Measurements from ENCODE around the gene C1QTNF2.

The C1QTNF2 gene

DNA sequence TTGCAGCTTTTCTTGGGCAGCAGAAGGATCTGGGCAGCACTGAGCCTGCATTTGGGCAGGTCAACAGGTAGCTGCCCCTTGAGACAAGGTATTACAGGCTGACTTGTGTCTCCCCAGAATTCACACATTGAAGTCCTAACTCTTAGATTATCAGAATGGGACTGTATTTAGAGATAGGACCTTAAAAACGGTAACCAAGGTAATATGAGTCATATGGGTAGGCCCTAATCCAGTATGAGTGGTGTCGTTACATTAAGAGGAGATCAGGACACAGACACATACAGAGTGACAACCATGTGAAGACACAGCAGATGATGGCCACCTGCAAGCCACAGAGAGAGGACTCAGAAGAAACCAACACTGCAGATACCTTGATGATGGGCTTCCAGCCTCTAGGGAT lies 3.2 kb downstream of the C1QTNF2 start:
- Histone ChIP-seq H3K27ac (ENCODE audit: poor library complexity, severe bottlenecking) (no peak overlapping the region), H3K4me1 (ENCODE audit: insufficient read depth, poor library complexity, severe bottlenecking) (no peaks in the 10 kb centered on the region), H3K9me3 (ENCODE audit: severe bottlenecking) (no peaks in the 10 kb centered on the region), H3K36me3 (ENCODE audit: low read depth) (no peaks in the 10 kb centered on the region), H3K27me3 (ENCODE audit: insufficient read depth, poor library complexity, severe bottlenecking) (peaks cover 3% of the 10 kb centered on the region), H3K4me3 (ENCODE audit: severe bottlenecking) (no peak overlapping the region)
- DNase-seq (ENCODE audit: low spot score) (no peak), ATAC-seq (ENCODE audit: low read depth) (no peak)
- TF ChIP-seq, protein P1, sequence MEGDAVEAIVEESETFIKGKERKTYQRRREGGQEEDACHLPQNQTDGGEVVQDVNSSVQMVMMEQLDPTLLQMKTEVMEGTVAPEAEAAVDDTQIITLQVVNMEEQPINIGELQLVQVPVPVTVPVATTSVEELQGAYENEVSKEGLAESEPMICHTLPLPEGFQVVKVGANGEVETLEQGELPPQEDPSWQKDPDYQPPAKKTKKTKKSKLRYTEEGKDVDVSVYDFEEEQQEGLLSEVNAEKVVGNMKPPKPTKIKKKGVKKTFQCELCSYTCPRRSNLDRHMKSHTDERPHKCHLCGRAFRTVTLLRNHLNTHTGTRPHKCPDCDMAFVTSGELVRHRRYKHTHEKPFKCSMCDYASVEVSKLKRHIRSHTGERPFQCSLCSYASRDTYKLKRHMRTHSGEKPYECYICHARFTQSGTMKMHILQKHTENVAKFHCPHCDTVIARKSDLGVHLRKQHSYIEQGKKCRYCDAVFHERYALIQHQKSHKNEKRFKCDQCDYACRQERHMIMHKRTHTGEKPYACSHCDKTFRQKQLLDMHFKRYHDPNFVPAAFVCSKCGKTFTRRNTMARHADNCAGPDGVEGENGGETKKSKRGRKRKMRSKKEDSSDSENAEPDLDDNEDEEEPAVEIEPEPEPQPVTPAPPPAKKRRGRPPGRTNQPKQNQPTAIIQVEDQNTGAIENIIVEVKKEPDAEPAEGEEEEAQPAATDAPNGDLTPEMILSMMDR (IDR thresholded peaks at IDR 0.05; ENCODE audit: poor library complexity, severe bottlenecking): no peak

DNA sequence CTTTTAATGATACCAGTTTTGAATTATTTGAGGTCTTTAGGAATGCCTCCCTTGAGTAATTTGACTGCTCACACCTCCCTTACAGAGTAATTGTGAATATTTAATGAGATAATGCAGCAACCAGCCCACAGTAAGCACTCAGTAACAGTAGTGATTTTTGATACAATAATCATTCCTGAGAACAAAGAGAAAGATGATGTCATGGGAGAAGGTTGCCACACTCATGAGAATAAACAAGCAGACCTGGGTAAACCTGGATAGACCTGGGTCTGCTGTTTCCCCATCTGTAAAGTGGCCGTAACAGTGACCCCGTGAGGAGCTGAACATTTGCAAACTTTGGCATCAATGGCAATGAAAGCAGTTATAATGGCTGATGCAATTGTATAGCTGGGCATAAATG lies 4.2 kb downstream of the C1QTNF2 start:
- no peak for ATAC-seq (ENCODE audit: low read depth)
- Histone ChIP-seq H3K4me1 (ENCODE audit: insufficient read depth, poor library complexity, severe bottlenecking) (no peaks in the 10 kb centered on the region), H3K4me3 (ENCODE audit: severe bottlenecking) (no peak overlapping the region), H3K36me3 (ENCODE audit: low read depth) (no peaks in the 10 kb centered on the region), H3K27ac (ENCODE audit: poor library complexity, severe bottlenecking) (no peak overlapping the region), H3K9me3 (ENCODE audit: severe bottlenecking) (no peaks in the 10 kb centered on the region), H3K27me3 (ENCODE audit: insufficient read depth, poor library complexity, severe bottlenecking) (peaks cover 3% of the 10 kb centered on the region)
- TF ChIP-seq, protein P1 (IDR thresholded peaks at IDR 0.05; ENCODE audit: poor library complexity, severe bottlenecking): no peak
- no peak for DNase-seq (ENCODE audit: low spot score)

DNA sequence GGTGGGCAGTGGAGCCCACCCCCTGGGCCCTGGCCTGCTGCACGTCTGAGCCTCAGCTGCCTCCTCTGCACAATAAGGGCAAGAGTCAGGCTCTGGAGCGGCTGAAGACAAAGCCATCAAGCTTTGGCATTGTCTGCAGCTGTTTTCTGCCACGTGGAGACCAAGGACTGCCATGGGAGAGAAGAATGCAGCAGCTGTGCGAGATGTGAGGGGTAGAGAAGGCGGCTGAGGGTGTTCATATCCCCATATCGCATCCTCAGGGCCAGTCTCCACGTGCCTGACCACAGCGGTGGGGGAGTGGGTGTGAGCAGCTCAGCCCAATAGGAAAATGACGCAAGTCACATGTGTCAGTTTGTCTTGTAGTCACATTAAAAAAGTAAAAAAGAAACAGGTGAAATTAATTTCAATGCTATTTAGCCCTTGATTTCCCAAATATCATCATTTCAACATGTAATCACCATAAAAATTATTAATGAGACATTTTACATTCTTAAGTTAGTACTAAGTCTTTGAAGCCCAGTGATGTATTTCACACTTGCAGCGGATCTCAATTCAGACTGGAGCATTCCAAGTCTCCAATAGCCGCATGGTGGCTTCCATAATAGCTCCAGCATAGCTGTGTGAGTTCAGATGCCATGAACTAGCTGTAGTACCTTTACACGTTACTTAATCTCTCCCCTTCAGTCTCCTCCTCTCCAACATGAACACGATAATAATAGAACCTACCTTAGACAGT lies 6.6 kb downstream of the C1QTNF2 start:
- no peak for DNase-seq (ENCODE audit: low spot score)
- TF ChIP-seq, protein P1 (IDR thresholded peaks at IDR 0.05; ENCODE audit: poor library complexity, severe bottlenecking): no peak
- no peaks in the 10 kb centered on the region for H3K4me1 ChIP-seq (ENCODE audit: insufficient read depth, poor library complexity, severe bottlenecking)
- H3K36me3 ChIP-seq (ENCODE audit: low read depth): no peaks in the 10 kb centered on the region
- no peaks in the 10 kb centered on the region for H3K9me3 ChIP-seq (ENCODE audit: severe bottlenecking)
- no peak for ATAC-seq (ENCODE audit: low read depth)
- H3K4me3 ChIP-seq (ENCODE audit: severe bottlenecking): no peak overlapping the region
- no peaks in the 10 kb centered on the region for H3K27me3 ChIP-seq (ENCODE audit: insufficient read depth, poor library complexity, severe bottlenecking)
- no peak overlapping the region for H3K27ac ChIP-seq (ENCODE audit: poor library complexity, severe bottlenecking)

DNA sequence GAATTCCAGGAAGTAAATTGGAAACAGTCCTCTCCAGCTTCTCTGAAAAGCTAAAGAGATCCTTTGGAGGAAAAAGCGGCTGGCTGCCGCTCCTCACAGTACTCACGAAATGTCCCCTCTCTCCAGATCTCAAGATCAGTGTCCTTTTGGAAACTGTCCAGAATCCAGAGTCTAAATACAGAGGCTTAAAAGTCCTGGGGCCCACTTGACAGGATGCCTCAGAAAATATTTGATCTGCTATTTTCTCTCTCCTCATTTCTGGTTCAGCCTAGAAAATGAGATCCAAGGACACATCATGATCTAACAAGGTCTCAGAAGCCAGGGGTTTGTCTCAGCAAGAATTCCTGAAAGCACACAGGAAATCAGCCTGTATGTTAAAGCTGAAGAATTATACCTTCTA lies 7.2 kb downstream of the C1QTNF2 start:
- no peak for ATAC-seq (ENCODE audit: low read depth)
- H3K4me3 ChIP-seq (ENCODE audit: severe bottlenecking): no peak overlapping the region
- TF ChIP-seq, protein P1 (IDR thresholded peaks at IDR 0.05; ENCODE audit: poor library complexity, severe bottlenecking): no peak
- no peak for DNase-seq (ENCODE audit: low spot score)
- no peaks in the 10 kb centered on the region for H3K36me3 ChIP-seq (ENCODE audit: low read depth)
- no peak overlapping the region for H3K27ac ChIP-seq (ENCODE audit: poor library complexity, severe bottlenecking)
- no peaks in the 10 kb centered on the region for H3K4me1 ChIP-seq (ENCODE audit: insufficient read depth, poor library complexity, severe bottlenecking)
- H3K27me3 ChIP-seq (ENCODE audit: insufficient read depth, poor library complexity, severe bottlenecking): no peaks in the 10 kb centered on the region
- H3K9me3 ChIP-seq (ENCODE audit: severe bottlenecking): no peaks in the 10 kb centered on the region

DNA sequence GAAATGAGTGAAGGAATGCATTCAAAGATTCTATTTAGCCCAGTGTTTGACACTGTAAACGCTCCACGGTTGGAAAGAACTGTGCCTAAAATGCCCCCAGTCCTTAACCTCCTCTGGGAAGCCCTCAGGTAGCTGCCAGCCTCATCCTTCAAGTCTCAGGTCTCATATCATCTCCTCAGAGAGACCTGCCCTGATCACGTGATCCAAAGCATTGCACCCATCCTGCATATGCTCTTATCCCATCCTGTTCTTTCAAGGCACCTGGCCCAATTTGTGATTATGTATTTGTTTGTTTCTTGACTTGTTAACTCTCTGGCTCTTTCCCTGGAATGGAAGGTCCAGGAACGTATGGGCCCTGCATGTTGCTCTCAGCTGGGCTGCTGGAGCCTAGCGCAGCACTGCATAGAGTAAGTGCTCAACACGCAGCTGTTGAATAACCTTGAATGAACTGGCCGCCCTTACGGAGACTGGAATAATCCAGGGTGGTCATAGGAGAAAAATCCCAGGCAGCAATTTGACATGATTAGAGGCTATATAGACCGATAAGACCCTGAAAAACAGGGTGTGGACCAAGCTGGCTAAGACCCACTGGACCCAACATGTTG lies 8.7 kb downstream of the C1QTNF2 start:
- DNase-seq (ENCODE audit: low spot score) (no peak), ATAC-seq (ENCODE audit: low read depth) (no peak)
- H3K4me3 ChIP-seq (ENCODE audit: severe bottlenecking): no peak overlapping the region
- no peaks in the 10 kb centered on the region for H3K9me3 ChIP-seq (ENCODE audit: severe bottlenecking)
- no peaks in the 10 kb centered on the region for H3K27me3 ChIP-seq (ENCODE audit: insufficient read depth, poor library complexity, severe bottlenecking)
- TF ChIP-seq, protein P1 (IDR thresholded peaks at IDR 0.05; ENCODE audit: poor library complexity, severe bottlenecking): no peak
- H3K4me1 ChIP-seq (ENCODE audit: insufficient read depth, poor library complexity, severe bottlenecking): no peaks in the 10 kb centered on the region
- H3K27ac ChIP-seq (ENCODE audit: poor library complexity, severe bottlenecking): no peak overlapping the region
- H3K36me3 ChIP-seq (ENCODE audit: low read depth): no peaks in the 10 kb centered on the region

All from RWPE2 (cell line).